Activated CD4-positive, alpha-beta T cell treated with anti-CD3 and anti-CD28 coated beads, Interleukin-2, amount 10 ng/mL, durations not matched to agents 24 days and 14 days (primary cell): ENCODE measurements around the gene MAP10. TPM values are rescaled to one million over a fixed set of nuclear protein-coding genes. Genes with fewer than 3 reads are reported as not detected.

Source experiments
- DNase-seq: peaks from one replicate; pipeline ENCODE4 v3.0.0; 2022
- H3K27ac Mint-ChIP-seq: one replicate; pipeline ENCODE4 v1.8.0; 2022; ENCODE audit warnings: mild to moderate bottlenecking, mixed read lengths
- H3K27me3 Mint-ChIP-seq: one replicate; pipeline ENCODE4 v1.8.0; 2022; ENCODE audit warnings: mixed read lengths
- H3K36me3 Mint-ChIP-seq: one replicate; pipeline ENCODE4 v1.8.0; 2022; ENCODE audit warnings: low read depth, mild to moderate bottlenecking, mixed read lengths
- H3K4me1 Mint-ChIP-seq: one replicate; pipeline ENCODE4 v1.8.0; 2021; ENCODE audit warnings: mixed read lengths
- H3K4me3 Mint-ChIP-seq: one replicate; pipeline ENCODE4 v1.8.0; 2022; ENCODE audit warnings: mild to moderate bottlenecking, moderate library complexity, mixed read lengths
- H3K9me3 Mint-ChIP-seq: one replicate; pipeline ENCODE4 v1.8.0; 2021; ENCODE audit warnings: mixed read lengths
- intact Hi-C: fragments of 100-400 bp; cut with micrococcal nuclease; formaldehyde crosslinking; loops from one replicate; pipeline ENCODE4 v1.15.1; 2023
- total RNA-seq: library from RNA; stranded (reverse); gene quantifications from 2 replicates; pipeline ENCODE4 v1.2.3, GENCODE V29; 2022

MAP10 gene
- total RNA-seq, 1 donor from 2014 or later = 2.7 TPM

DNA sequence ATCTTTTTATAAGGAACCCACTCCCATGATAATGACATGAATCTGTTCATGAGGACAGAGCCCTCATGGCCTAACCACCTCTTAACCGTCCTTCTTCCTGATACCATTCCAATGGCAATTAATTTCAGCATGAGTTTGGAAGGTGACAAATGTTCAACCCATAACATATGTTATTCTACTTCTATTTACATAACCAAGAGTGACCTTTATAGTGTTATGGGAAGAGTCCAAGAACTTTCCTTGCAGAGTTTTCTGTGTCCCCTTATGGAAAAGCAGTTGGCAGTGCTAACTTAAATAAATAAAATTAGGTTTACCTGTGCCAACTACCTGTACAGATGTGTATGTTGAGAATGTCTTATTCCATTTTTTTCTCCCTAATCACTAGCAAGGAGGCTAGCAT lies 11.1 kb downstream of the MAP10 start:
- H3K27me3 Mint-ChIP-seq = peaks cover 4% of the 10 kb centered on the region
- H3K4me1 Mint-ChIP-seq = no peaks in the 10 kb centered on the region
- H3K36me3 Mint-ChIP-seq = no peaks in the 10 kb centered on the region
- intact Hi-C loops = no loop called here
- H3K4me3 Mint-ChIP-seq = no peak overlapping the region
- H3K27ac Mint-ChIP-seq = no peak overlapping the region
- DNase-seq = no peak
- peaks cover 3% of the 10 kb centered on the region for H3K9me3 Mint-ChIP-seq

DNA sequence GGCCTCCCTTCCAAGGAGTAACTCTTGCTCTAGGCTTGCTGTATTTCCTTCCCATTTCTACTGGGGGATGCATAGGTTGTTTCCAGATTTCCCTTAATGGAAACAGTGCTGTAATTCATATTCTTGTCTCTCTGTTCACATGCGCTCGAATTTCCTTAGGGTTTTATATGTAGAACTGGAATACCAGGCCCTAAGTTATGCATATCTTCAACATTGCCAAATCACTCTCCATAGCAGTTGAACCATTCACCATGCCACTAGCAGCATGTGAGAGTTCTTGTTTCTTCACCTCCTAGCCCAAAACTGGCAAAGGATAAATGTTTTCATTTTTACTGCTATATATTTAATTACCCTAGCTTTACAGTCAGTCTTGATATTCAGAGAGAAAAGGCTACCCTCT lies 12.8 kb downstream of the MAP10 start:
- Mint-ChIP-seq H3K4me3 (no peak overlapping the region), H3K36me3 (no peaks in the 10 kb centered on the region), H3K27me3 (peaks cover 3% of the 10 kb centered on the region), H3K4me1 (no peaks in the 10 kb centered on the region), H3K9me3 (peaks cover 3% of the 10 kb centered on the region), H3K27ac (no peak overlapping the region)
- DNase-seq = no peak
- intact Hi-C loops = no loop called here

- peaks cover 3% of the 10 kb centered on the region for H3K27me3 Mint-ChIP-seq
- H3K27ac Mint-ChIP-seq = no peak overlapping the region
- H3K4me1 Mint-ChIP-seq = no peaks in the 10 kb centered on the region
- peaks cover 3% of the 10 kb centered on the region for H3K9me3 Mint-ChIP-seq
- H3K36me3 Mint-ChIP-seq = no peaks in the 10 kb centered on the region
- intact Hi-C loops = no loop called here
- DNase-seq = no peak
- no peak overlapping the region for H3K4me3 Mint-ChIP-seq
Observed at GRCh38 chr1:232820431-232820830, 15.2 kb downstream of the MAP10 start.

DNA sequence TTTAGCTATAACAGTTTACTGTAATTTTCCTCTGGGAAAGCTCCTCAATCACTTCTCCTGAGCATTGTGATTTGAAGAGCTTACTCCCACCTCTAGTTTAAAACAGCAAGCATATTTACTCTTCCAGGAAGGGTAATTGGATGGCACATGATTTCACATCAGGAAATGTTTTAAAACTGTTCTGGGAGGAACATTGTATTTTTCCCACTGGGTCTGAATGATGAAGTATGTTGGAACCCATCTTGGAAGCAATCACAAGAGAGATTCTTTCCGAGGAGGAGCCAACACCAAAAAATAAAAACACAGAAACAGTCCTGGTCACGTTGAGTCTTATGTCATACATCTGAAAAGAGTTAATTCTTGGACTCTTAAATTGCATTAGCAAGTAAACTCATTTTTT lies 17.3 kb downstream of the MAP10 start:
- Mint-ChIP-seq H3K27me3 (peaks cover 3% of the 10 kb centered on the region), H3K4me3 (no peak overlapping the region), H3K4me1 (no peaks in the 10 kb centered on the region), H3K36me3 (no peaks in the 10 kb centered on the region), H3K9me3 (peaks cover 9% of the 10 kb centered on the region), H3K27ac (no peak overlapping the region)
- no peak for DNase-seq
- intact Hi-C loops = no loop called here

DNA sequence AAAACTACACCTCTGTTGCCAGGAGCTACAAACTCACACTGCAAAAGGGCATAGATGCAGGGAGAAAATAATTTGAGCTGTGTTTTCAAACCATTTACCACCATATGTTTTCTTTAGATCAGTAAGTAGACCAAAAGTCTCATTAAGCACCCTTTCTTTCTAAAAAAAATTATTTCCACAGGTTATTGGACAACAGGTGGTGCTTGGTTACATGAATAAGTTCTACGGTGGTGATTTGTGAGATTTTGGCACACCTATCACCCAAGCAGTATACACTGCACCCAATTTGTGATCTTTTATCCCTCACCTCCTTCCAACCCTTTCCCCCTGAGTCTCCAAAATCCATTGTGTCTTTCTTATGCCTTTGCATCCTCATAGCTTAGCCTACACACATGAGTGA lies 21.1 kb downstream of the MAP10 start:
- H3K9me3 Mint-ChIP-seq = peaks cover 20% of the 10 kb centered on the region
- peak; percentile 18 for DNase-seq
- intact Hi-C loops = no loop called here
- no peaks in the 10 kb centered on the region for H3K36me3 Mint-ChIP-seq
- peaks cover 4% of the 10 kb centered on the region for H3K27me3 Mint-ChIP-seq
- H3K4me1 Mint-ChIP-seq = no peaks in the 10 kb centered on the region
- no peak overlapping the region for H3K27ac Mint-ChIP-seq
- H3K4me3 Mint-ChIP-seq = no peak overlapping the region

GRCh38 chr1:232830661-232831060 lies 25.4 kb downstream of the MAP10 start:
- H3K9me3 Mint-ChIP-seq = peaks cover 23% of the 10 kb centered on the region
- H3K27me3 Mint-ChIP-seq = peaks cover 11% of the 10 kb centered on the region
- H3K4me1 Mint-ChIP-seq = no peaks in the 10 kb centered on the region
- no peak overlapping the region for H3K27ac Mint-ChIP-seq
- no peak for DNase-seq
- H3K4me3 Mint-ChIP-seq = no peak overlapping the region
- H3K36me3 Mint-ChIP-seq = no peaks in the 10 kb centered on the region
- intact Hi-C loops = no loop called here

DNA sequence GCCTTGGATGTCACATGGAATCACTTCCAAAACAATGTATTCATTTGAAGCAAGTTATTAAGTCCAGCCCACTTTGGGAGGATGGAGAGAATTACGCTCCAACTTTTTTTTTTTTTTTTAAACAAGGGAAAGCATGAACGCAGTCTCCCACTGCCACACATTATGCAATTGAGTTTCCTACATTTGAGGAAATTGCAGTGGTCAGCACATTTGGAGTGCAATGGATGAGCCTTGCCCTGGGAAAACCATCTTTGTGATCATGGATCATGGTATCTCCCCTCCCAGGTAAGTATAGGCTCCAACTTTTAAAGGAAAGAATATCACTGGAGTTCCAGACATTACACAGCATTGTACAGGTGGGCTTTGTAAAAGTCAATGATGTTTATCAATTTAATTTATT lies 26.7 kb downstream of the MAP10 start:
- no peak overlapping the region for H3K4me3 Mint-ChIP-seq
- intact Hi-C loops = no loop called here
- no peak for DNase-seq
- H3K27ac Mint-ChIP-seq = no peak overlapping the region
- no peaks in the 10 kb centered on the region for H3K36me3 Mint-ChIP-seq
- peaks cover 19% of the 10 kb centered on the region for H3K9me3 Mint-ChIP-seq
- peaks cover 16% of the 10 kb centered on the region for H3K27me3 Mint-ChIP-seq
- H3K4me1 Mint-ChIP-seq = no peaks in the 10 kb centered on the region

DNA sequence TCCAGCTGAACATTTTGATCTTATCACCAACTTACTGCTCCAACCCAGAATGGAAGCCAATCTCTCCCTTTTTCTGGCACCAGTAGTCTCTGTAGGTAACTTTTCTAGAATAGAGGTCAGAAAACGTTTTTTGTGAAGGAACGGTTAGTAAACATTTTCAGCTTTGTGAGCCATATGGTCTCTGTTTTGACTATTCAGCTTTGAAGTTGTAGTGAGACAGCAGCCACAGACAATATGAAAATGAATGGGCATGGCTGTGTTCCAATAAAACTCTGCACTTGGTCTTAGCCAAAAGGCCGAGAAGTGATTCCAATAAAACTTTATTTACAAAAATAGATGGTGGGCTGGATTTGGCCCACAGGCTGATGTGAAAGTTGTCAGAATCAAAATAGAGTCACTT lies 28.9 kb downstream of the MAP10 start:
- intact Hi-C loops = no loop called here
- Mint-ChIP-seq H3K36me3 (no peaks in the 10 kb centered on the region), H3K27me3 (peaks cover 19% of the 10 kb centered on the region), H3K9me3 (peaks cover 8% of the 10 kb centered on the region), H3K27ac (no peak overlapping the region), H3K4me3 (no peak overlapping the region), H3K4me1 (no peaks in the 10 kb centered on the region)
- no peak for DNase-seq

- Mint-ChIP-seq H3K27me3 (peaks cover 19% of the 10 kb centered on the region), H3K4me1 (no peaks in the 10 kb centered on the region), H3K27ac (no peak overlapping the region), H3K4me3 (no peak overlapping the region), H3K36me3 (no peaks in the 10 kb centered on the region), H3K9me3 (peaks cover 8% of the 10 kb centered on the region)
- intact Hi-C loops = no loop called here
- DNase-seq = no peak
Observed at GRCh38 chr1:232835166-232835565, 29.9 kb downstream of the MAP10 start.

GRCh38 chr1:232837087-232837486 lies 31.9 kb downstream of the MAP10 start:
- H3K4me1 Mint-ChIP-seq = no peaks in the 10 kb centered on the region
- H3K9me3 Mint-ChIP-seq = peaks cover 3% of the 10 kb centered on the region
- no peaks in the 10 kb centered on the region for H3K36me3 Mint-ChIP-seq
- H3K27ac Mint-ChIP-seq = no peak overlapping the region
- intact Hi-C loops = no loop called here
- peaks cover 15% of the 10 kb centered on the region for H3K27me3 Mint-ChIP-seq
- no peak overlapping the region for H3K4me3 Mint-ChIP-seq
- no peak for DNase-seq

DNA sequence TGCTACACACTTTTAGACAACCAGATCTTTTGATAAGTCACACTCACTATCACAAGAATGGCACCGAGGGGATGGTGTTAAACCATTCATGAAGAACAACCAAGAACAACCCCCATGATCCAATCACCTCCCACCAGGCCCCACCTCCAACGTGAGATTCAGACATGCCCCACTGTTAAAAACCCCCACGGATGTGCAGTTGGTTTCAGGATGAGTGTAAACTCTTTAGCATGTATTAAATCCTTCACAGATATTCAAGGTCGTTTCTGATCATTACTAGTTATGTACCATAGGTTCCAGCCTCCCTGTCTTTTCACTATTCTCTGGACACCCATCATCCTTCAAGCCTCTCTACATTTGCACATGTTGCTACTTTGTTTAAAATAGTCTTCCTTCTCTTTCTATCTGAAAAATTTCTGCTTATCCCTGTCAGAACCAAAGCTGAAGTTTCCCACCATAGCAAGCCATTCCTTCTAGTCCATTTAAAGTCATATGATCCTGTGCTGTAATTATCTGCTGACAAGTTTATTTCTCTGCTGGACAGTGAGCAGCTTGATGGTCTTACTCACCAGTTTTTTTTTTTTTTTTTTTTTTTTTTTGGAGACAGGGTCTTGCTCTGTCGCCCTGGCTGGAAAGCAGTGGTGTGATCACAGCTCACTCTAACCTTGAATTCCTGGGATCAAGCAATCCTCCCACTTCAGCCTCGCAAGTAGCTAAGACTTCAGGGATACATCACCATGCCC lies 36.8 kb downstream of the MAP10 start:
- Mint-ChIP-seq H3K27me3 (peaks cover 3% of the 10 kb centered on the region), H3K4me1 (no peaks in the 10 kb centered on the region), H3K4me3 (no peak overlapping the region), H3K36me3 (no peaks in the 10 kb centered on the region), H3K27ac (no peak overlapping the region), H3K9me3 (peaks cover 8% of the 10 kb centered on the region)
- no peak for DNase-seq
- intact Hi-C loops = no loop called here

DNA sequence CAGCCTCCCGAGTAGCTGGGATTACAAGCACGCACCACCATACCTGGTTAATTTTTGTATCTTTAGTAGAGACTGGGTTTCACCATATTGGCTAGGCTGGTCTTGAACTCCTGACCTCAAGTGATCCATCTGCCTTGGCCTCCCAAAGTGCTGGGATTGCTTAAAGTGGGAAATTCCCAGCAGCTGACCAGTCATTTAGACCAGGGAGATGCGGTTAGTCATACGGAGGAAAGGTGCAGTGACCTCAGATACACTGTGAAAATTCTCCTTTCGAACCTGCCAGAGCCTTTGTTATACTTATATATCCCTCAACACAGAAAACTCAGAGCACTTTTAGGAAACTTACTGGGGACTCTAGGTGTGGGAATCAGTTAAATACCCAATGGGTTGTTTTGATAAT lies 39.6 kb downstream of the MAP10 start:
- Mint-ChIP-seq H3K36me3 (no peaks in the 10 kb centered on the region), H3K27me3 (no peaks in the 10 kb centered on the region), H3K9me3 (peaks cover 8% of the 10 kb centered on the region), H3K4me3 (no peak overlapping the region), H3K4me1 (no peaks in the 10 kb centered on the region), H3K27ac (no peak overlapping the region)
- intact Hi-C loops = no loop called here
- DNase-seq = no peak

- intact Hi-C loops = no loop called here
- H3K27ac Mint-ChIP-seq = no peak overlapping the region
- no peaks in the 10 kb centered on the region for H3K4me1 Mint-ChIP-seq
- no peak for DNase-seq
- peaks cover 8% of the 10 kb centered on the region for H3K9me3 Mint-ChIP-seq
- no peaks in the 10 kb centered on the region for H3K27me3 Mint-ChIP-seq
- H3K36me3 Mint-ChIP-seq = no peaks in the 10 kb centered on the region
- H3K4me3 Mint-ChIP-seq = no peak overlapping the region
Observed at GRCh38 chr1:232845406-232845955, 40.3 kb downstream of the MAP10 start.

- Mint-ChIP-seq H3K36me3 (no peaks in the 10 kb centered on the region), H3K4me1 (no peaks in the 10 kb centered on the region), H3K9me3 (no peaks in the 10 kb centered on the region), H3K4me3 (no peak overlapping the region), H3K27ac (no peak overlapping the region), H3K27me3 (peaks cover 15% of the 10 kb centered on the region)
- intact Hi-C loops = no loop called here
- no peak for DNase-seq
Observed at GRCh38 chr1:232851532-232851931, 46.3 kb downstream of the MAP10 start.
